SIG-M5 treated with dmso at 0.1 percent for 504 hours (cell line): ENCODE measurements around the gene LIN52.

ENCODE experiments used
- DNase-seq: peaks from one replicate; lab custom pipeline; 2025; ENCODE audit not compliant: unreplicated experiment; lab: John Stamatoyannopoulos, UW

LIN52 gene, protein sequence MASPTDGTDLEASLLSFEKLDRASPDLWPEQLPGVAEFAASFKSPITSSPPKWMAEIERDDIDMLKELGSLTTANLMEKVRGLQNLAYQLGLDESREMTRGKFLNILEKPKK

DNA sequence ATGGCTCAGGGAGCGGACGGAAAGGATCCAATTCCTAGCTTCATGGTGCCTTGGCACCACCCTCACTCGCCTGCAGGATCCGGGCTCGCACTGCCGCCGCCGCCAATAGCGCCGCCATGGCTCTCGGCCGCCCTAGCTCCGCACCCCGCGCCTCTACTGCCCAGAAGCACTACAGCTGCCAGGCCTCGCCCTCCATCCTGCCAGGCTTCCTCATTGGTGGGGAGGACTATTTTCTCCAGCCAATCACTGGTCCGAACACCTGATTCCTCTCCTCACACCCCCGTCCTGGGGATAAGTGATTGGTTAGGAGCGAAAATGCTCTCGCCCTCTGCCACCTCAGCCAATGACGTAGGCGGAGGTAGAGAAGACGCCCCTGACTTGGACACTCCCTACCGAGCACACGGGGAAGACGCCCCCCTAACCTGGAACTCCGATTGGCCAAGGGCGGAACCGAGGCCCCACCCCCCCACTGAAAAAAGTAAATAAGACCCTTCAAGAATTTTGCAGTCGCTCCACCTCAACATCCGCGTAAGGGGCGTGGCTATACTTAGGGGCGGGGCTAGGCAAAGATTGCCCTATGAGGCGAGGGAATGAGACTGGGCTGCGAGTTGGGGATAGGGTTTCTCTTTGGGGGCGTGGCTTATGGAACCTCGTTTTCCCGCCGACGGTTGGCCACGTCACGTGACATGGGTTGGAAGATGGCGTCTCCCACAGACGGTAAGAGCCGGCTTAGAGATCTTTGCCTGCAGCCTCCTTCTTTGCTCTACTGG, at the start of gene LIN52, which contains the start of gene ALDH6A1:
Gene LIN52 (plus strand): TSS at position 680 of the 770 bp plus-strand sequence. CDS start 19 bp downstream, at position 699.
Gene ALDH6A1 (minus strand): TSS at position 177 of the 770 bp plus-strand sequence. CDS start 59 bp downstream, at position 118.
- DNase-seq = peak; percentile 100

DNA sequence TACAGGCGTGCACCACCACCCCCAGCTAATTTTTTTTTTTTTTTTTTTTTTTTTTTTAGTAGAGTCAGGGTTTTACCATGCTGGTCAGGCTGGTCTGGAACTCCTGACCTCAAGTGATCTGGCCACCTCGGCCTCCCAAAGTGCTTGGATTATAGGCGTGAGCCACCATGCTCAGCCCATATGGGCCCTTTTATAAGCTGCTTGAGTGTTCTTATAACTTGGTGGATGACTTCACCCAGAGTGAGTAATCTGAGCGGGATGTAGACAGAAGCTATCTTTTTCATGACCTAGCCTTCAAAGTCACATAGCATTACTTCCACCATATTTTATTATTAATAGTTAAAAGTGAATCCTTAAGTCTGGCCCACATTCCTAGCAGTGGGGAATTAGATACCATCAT, 49.2 kb upstream of the LIN52 start:
- DNase-seq = no peak

DNA sequence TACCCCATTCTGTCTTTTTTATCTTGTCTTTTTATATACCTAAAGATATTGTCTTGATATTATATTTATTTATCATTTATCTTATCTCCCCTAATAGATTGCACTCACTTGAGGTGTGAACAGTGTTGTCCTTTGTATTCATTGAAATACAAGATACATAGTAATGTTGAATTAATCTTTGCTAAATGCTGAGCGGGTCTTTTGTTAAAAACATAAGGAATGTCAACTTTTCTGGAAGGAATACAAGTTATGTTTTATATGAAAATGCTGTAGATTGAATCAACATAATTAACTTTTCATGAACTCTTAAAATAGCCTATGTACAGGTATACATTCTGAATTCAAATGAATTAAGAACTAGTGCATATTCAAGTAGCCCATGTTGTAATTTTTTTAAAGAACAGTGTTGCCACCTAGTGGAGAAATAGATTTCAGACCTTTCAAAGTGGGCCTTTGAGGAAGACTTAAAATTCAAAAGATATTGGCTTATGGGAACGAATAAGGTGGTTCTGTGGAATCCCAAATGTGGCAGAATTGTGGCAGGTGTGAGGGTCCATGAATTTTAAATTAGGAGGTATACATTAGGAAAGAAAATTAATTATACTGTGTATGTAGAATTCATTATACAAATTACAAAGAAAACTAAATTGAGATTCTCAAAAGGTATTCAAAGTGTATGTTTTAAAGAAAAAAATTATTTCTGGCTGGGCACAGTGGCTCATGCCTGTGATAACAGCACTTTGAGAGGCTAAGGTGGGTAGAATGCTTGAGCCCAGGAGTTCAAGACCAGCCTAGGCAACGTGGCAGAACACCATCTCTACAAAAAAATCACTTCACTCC, 46.5 kb upstream of the LIN52 start:
- peak; percentile 61 for DNase-seq

DNA sequence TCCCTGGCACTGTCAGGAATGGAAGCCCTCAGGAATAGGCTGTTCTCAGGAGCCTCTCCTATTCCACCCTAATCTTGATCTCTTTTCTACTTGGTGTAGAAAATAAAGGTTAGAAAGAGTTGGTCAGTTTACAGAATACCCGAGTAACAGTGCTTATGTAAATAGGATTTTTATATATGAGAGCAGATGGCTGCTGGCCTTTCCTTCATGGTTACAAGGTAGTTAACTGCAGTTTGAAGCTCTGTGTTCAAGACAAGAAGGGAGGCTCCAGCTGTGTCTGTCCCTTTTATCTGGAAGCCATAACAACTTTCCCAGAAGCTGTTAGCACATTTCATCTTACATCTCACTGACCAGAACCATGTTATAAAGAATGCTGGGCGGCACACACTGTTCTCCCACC, 42.5 kb upstream of the LIN52 start:
- no peak for DNase-seq

DNA sequence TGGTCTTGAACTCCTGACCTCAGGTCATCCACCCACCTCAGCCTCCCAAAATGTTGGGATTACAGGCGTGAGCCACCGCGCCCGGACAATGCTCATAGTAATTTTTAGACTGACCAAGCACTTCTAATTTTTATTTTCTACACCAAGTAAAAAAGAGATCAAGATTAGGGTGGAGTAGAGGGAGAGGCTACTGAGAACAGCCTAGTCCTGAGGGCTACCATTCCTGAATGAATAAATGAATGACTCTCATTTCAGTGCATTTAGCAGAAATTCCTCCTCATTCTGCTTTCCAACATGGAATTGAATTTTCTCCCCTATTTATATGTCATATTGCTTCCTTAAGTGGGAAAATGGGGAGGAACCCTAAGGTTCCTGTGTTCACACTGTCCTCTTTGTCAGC, 39.2 kb upstream of the LIN52 start:
- no peak for DNase-seq

DNA sequence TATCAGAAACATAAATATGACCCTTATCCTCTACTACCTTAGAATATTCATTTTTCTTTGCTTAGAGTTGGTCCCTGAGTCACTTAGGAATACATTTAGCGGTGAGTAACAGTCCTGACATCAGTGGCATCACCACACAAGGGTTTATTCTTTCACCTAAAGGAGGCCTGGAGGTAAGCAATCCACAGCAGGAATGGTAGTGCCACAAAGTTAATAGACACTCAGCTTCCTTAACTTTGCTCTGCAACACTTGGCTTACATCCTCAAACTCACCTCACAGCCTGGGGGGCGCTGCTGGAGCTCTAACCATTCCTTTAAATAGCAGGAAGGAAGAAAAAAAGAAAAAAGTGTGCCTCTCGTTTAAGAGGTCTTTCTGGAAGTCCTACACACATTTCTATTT, 36.5 kb upstream of the LIN52 start:
- DNase-seq = peak; percentile 17

DNA sequence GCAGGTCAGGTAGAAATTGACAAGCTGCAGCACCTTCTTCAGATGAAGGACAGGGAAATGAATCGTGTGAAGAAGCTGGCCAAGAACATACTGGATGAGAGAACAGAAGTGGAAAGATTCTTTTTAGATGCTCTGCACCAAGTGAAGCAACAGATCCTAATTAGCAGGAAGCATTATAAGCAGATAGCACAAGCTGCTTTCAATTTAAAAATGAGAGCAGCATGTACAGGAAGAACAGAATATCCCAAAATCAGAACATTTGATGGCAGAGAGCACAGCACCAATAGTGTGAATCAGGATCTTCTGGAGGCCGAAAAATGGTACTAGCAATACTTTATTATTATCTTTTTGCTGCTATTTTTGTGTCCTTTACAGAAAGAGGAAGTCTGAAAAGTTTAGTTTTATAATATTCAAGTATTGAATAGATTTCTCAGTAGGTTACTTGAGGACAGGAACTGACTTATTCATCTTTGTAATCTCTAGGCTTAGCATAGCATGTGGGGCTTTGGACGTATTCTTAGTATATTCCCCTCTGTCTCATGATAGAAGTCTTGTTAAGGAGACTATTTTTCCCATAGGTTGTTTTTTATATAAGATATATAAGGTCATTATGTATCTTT, 34.8 kb upstream of the LIN52 start:
- no peak for DNase-seq

DNA sequence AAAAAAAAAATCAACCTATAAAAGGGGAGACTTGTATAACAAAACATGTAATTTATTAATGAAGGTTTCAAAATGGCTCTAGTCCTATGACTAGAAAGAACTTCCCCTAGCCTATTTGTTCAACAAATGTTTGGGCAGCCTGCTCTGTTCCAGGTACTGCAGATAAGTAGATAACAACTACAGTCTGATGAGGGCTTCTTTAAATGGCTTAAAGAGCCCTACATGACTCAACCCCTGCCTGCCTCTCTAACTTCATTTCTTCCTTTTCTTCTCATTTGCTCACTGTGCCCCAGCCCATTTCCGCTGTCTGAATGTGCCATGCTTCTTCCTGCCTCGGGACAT, 22.0 kb upstream of the LIN52 start:
- no peak for DNase-seq

DNA sequence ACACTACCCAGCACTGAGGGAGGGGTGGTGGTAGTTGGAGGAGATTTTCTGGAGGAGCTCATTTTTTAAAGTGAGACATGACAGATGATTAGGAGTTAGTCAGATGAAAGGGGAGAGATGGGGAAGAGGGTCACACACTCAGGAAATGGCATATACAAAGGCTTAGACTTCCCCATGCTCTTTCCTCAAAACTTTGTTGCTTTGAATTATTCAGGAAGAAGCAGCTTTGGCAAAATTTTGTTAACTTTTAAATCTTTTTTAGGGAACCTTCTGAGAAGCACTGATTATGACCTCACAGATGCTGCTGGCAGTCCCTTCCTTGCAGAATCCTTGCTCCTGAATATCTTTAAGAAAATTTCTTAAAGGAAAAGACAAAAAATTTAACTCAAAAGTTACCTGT, 20.3 kb upstream of the LIN52 start:
- no peak for DNase-seq

DNA sequence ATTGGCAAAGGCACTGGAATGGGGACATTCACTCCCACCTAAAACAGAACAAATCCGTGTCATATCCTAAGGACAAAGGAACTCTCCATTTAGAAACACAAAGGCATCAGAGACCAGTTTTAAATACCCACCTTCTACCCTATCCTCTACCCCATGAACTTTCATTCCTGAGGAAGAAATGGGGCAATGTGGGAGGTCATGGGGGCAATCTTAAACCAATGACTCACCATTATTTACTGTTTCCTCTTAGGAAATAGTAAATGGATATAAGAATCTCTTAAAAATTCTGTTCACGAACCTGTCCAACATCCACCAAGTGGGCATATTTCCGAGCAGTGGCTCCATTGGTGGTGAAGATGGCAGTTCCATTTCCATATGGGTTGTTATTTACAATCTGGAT, 19.9 kb upstream of the LIN52 start:
- DNase-seq = no peak

DNA sequence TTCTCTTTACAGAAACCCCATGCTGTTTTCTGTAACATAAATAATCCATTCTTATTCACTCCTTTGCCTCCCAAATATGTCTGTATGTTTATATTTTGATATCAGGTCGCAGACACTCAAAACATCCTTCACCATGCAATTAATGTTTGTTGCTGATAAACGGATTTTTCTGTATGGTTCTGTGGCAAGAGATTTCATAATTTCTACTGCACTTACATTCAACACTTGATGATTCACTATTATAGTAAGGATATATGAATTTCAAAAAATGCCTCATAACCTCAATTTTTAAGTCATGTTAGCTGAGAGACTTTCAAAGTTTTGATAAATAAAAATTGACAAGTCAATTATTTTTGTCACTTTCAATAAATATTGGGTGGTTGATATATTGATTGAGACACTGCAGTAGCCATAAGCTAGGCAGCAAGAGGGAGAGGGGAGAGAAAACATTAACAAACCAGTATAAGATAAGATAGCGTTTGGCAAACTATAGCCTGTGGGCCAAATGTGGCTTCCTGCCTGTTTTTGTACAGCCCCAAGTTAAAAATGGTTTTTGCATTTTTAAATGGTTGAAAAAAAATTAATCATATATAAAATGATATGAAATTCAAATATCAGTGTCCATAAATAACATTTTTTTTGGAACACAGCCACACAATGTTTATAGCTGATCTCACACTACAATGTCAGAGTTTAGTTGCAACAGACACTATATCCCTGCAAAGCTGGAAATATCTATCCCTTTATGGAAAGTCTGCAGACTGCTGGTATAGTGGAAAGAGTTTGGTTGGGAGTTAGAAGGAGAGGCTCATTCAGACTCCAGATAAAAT, 18.8 kb upstream of the LIN52 start:
- DNase-seq = no peak

DNA sequence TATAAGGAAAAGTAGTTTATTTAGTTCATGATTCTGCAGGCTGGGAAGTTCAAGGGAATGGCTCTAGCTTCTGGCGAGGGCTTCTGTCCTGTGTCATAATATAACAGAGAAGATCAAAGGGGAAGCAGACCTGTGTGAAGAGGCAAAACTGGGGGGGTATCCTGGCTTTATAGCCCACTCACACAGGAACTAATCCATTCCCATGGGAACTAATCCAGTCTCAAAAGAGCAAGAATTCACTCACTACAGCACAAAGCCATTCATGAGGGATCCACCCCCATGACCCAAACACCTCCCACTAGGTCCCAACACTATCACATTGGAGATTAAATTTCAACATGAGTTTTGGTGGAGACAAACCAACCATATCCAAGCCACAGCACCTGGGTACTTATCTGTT, 7.4 kb upstream of the LIN52 start:
- no peak for DNase-seq

DNA sequence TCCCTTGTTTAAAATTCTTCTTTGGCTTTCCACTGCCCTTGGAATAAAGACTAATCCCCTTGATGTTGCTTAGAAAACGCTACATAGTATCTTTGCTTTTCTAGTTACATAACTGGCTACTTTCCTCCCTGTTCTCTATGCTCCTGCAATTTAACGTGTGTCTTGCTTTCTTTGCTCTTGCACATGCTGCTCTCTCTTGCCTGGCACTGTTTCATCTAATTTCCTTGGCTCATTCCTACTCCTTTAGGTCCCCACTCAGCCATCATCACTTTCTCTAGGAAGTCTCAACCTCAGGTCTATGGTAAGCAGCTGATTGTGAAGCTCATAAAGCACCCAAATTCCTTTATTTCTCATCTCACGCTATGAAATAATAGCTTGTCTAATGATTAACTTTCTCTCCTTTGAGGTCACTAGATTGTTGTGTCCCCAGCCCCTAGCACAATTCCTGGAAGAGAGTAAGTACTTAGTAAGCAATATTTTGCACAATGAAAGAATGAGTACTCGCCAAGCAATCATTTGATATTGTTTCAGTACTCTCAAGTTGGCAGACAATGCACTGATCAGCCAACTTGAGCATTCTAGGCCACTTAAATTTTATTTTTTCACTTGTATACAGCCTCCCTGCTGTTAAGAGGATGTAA, 3.8 kb upstream of the LIN52 start:
- no peak for DNase-seq

DNA sequence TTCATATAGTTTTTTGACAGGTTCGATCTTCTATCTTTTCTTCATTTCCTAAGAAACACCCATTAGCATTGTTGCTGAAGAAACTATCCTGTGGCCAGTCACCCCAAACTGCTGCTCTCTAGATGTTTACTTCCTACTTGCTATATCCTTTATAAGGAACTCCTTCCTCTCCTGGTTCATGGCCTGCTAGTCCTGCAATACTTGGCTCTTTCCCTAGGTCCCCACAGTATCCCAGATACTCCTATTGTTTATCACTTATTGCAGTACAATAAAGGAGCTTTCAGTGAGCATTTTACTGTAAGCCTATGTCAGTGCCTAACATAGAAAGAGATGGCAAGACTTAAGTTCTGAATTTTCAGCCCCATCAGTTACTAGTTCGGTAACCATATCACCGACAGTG, 3.3 kb upstream of the LIN52 start:
- DNase-seq = no peak

DNA sequence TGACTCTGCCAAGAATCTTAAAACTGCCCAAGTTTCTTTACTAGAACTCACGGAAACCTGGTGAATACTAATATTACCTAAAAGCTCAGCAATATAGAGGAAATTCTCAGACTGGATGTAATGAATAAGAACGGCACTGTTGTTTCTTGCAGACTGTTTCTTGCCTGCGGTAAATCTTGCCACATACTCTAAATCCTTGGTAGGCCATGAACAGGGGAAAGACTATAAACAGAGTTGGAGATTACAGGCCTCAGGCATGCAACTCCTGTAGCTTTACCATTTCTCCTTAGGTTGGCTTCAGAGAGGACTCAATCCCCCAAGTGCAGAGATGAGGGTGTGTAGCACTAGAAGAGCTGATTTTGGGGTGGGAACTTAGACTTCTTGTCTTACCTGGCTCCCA, 1.6 kb upstream of the LIN52 start:
- no peak for DNase-seq

DNA sequence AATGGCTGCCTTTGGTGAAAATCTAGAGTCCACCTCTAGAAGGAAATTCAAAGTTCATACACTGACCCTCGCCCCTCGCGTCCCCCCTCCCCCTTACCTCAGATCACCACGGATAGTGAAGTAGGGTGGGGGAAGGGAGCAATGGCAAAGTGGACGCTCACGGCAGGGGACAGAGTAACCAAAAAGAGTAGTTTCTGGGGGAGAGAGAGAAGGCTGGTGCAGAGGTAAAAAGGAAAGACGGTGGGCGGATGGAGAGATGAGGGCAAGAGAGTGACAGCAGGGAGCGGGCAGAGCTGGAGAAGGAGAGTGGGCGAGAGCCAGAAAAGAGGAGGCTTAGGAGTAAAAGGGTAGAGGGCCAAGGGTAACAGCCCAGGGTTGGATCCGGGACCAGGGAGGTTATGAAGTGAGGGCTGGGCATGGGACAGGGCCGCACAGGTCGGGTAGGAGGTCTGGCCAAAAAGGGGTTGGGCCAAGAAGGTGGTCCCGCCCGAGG, 926 bp upstream of the LIN52 start:
- no peak for DNase-seq

DNA sequence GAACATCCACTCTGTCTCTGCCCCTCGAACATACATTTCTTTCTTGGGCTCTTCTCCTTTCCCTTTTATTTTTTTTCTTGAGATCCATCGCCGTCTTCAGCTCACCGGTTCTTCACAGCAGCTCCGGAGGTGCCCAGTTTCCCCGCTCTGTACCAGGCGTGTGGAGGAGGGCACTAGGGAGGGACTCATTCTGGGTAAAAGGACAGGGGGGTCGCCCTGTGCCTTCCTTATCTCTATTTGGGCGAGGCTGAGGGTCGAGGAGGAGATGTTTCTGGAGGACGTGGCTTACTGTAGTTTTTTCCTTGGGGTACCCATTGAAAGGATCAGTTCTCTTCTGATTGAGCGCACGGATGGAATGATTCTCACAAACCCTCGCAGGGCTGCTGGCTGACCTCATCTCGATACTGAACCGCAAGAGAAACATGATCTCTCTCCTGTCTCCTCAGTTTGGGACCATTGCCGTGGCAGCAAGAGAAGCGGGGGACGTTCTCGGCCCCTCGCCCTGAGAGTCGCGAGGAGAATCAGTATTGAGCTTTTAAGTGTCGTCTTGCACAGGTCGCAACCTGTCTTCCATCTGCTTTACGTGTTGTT, 386 bp downstream of the LIN52 start:
- no peak for DNase-seq

DNA sequence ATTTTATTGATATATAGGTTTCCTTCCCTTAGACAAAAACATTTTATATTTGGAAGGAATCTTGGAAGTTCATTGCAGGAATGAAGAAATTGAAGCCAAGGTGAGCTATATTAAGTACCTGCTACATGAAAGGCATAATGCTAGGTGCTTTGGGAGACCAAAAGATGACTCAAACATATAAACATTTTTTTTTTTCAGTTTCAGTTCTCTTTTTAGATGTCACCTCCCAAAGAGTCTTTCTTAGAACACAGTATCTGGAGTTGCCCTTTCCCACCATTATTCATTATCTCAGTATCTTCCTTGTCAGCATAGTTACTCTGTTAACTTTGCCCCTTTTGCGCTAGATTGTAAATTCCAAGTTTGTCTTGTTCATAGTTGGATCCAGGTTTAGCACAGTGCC, 1.1 kb downstream of the LIN52 start:
- peak; percentile 66 for DNase-seq

DNA sequence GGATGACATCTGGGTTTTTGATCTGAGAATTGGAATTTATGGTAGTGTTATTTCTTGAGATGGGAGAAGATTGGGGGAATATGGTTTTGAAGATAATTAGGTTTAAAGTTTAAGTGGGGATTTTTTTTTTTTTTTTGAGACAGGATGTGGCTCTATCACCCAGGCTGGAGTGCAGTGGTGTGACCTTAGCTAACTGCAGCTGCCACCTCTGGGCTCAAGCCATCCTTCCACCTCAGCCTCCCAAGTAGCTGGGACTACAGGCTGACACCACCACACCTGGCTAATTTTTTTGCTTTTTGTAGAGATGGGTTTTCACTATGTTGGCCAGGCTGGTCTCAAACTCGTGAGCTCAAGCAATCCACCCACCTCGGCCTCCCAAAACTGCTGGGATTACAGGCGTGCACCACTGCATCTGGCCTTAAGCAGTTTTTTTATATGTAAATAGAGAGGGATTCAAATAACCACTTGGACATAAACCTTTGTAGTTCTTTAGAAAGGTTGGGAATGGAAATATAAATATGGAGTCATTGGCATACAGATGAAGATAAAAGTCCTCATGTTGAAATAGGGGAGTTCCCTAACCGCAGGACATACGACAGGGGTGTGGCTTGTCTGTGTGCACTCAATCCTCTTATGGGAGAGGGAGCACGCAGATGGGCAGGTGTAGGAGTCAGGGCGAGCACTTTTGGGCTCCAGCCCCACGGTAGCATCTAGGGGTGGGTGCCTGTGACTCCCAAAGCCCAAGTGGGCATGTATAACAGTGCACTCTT, 4.7 kb downstream of the LIN52 start:
- DNase-seq = no peak
